ENCODE data around the gene HPS4. TPM values are rescaled to one million over a fixed set of nuclear protein-coding genes. Genes with fewer than 3 reads are reported as not detected.

The HPS4 gene
- total RNA-seq, 2 experiments from 2014 or later: 77.4 to 89.6 TPM

DNA sequence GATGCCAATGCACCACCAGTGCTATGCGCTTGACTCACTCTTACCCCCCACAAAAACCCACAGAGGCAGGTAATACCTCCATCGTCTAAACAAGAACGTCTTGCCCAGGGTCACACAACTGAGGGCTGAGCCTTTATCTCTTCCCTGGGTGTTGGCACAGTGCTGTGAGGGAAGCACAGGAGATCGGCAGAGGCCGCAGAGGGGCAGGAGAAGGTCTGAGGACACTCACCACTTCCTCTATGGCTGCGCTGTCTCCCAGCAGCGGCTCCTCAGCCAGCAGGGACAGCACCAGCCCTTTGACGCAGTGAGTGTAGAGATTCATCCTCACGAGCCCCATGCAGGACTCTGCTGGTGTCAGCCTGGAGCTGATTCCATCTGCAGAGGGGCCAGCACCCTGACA lies 19.9 kb downstream of the HPS4 start:
- Histone ChIP-seq H3K9me3 (ENCODE audit: low read length) (no peaks in the 10 kb centered on the region), H4K20me1 (ENCODE audit: insufficient read depth, low read length) (peaks cover 21% of the 10 kb centered on the region), H3K4me3 (ENCODE audit: low read depth, low read length, poor library complexity, severe bottlenecking) (no peak overlapping the region), H3K9me2 (ENCODE audit: insufficient read depth, low read length) (no peaks in the 10 kb centered on the region), H3K36me3 (ENCODE audit: insufficient read depth, low read length) (peaks cover 99% of the 10 kb centered on the region), H3K27ac (ENCODE audit: low read depth, low read length, poor library complexity, severe bottlenecking) (no peak overlapping the region), H3K79me2 (ENCODE audit: insufficient read depth, low read depth, low read length) (peaks cover 24% of the 10 kb centered on the region), H3K4me2 (ENCODE audit: low read length) (no peak overlapping the region), H2AFZ (ENCODE audit: low read length) (no peak overlapping the region), H3K4me1 (ENCODE audit: insufficient read depth, low read length, poor library complexity, severe bottlenecking) (no peaks in the 10 kb centered on the region)
- POLR2A ChIA-PET: no interaction called here
- no peak for TF ChIP-seq EZH2phosphoT487 (IDR thresholded peaks at IDR 0.05; ENCODE audit: borderline replicate concordance, low read depth, low read length)
- TF ChIP-seq, protein P1, sequence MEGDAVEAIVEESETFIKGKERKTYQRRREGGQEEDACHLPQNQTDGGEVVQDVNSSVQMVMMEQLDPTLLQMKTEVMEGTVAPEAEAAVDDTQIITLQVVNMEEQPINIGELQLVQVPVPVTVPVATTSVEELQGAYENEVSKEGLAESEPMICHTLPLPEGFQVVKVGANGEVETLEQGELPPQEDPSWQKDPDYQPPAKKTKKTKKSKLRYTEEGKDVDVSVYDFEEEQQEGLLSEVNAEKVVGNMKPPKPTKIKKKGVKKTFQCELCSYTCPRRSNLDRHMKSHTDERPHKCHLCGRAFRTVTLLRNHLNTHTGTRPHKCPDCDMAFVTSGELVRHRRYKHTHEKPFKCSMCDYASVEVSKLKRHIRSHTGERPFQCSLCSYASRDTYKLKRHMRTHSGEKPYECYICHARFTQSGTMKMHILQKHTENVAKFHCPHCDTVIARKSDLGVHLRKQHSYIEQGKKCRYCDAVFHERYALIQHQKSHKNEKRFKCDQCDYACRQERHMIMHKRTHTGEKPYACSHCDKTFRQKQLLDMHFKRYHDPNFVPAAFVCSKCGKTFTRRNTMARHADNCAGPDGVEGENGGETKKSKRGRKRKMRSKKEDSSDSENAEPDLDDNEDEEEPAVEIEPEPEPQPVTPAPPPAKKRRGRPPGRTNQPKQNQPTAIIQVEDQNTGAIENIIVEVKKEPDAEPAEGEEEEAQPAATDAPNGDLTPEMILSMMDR (conservative IDR thresholded peaks at IDR 0.05; ENCODE audit: low read length): no peak
- no peak for DNase-seq (ENCODE audit: low spot score)
- CTCF ChIA-PET (ENCODE audit: unreplicated experiment): no interaction called here
- intact Hi-C loops (cut with micrococcal nuclease; ENCODE audit: unreplicated experiment): no loop called here
- BruUV-seq (replicated peaks): no TSS peak

DNA sequence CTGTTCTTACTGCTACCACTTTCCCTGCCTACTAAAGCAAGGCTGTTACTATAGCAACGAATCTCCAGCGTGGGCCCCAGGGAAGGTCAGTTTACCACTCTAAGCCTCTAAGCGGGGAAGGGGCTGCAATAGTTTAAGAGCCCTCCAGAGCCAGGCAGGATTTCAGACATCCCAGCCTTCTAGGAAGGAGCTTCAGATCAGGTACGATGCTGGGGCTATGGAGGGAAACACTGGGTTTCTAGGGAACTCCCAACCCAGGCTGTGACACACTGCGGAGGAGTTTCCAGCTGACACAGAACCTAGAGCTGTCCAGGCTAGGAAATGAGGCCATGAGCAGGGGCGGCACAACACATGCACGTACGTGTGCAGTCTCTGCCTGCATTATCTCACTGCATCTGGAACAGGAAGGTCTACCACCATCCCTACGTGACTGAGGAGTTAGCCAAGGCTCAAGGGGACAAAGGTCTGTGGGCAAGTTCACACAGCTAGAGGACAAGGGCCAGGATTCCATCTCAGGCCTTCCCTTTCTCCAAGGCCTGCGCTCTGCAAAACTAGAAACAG lies 20.4 kb downstream of the HPS4 start:
- Histone ChIP-seq H3K9me2 (ENCODE audit: insufficient read depth, low read length) (no peaks in the 10 kb centered on the region), H3K79me2 (ENCODE audit: insufficient read depth, low read depth, low read length) (peaks cover 24% of the 10 kb centered on the region), H3K9me3 (ENCODE audit: low read length) (no peaks in the 10 kb centered on the region), H4K20me1 (ENCODE audit: insufficient read depth, low read length) (peaks cover 21% of the 10 kb centered on the region), H3K27ac (ENCODE audit: low read depth, low read length, poor library complexity, severe bottlenecking) (no peak overlapping the region), H3K4me2 (ENCODE audit: low read length) (no peak overlapping the region), H3K4me1 (ENCODE audit: insufficient read depth, low read length, poor library complexity, severe bottlenecking) (no peaks in the 10 kb centered on the region), H2AFZ (ENCODE audit: low read length) (no peak overlapping the region), H3K4me3 (ENCODE audit: low read depth, low read length, poor library complexity, severe bottlenecking) (no peak overlapping the region), H3K36me3 (ENCODE audit: insufficient read depth, low read length) (peaks cover 99% of the 10 kb centered on the region)
- intact Hi-C loops (cut with micrococcal nuclease; ENCODE audit: unreplicated experiment): no loop called here
- no TSS peak for BruUV-seq (replicated peaks)
- ChIA-PET CTCF (ENCODE audit: unreplicated experiment) (no interaction called here), POLR2A (no interaction called here)
- no peak for DNase-seq (ENCODE audit: low spot score)
- no peak for TF ChIP-seq EZH2phosphoT487 (IDR thresholded peaks at IDR 0.05; ENCODE audit: borderline replicate concordance, low read depth, low read length)
- TF ChIP-seq, protein P1 (conservative IDR thresholded peaks at IDR 0.05; ENCODE audit: low read length): no peak

DNA sequence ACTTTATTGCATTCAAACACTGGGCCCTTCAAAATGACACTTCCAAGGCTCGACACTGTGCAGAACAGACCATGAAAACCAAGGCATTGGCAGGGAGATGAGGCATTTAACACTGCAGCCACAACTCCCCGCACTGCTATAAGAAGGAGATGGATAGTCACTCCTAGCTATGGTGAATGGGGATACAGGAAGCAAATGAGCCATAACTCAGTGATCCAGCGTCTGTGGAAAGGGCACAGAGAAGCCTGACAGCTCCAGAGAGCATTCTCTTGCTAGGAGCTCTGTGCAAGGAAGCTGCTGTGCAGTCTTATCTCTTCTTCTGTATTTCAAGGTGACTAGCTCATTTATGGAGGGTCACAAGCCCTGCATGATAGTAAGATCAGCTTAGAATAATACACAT lies 20.9 kb downstream of the HPS4 start:
- TF ChIP-seq EZH2phosphoT487 (IDR thresholded peaks at IDR 0.05; ENCODE audit: borderline replicate concordance, low read depth, low read length): no peak
- TF ChIP-seq, protein P1 (conservative IDR thresholded peaks at IDR 0.05; ENCODE audit: low read length): no peak
- CTCF ChIA-PET (ENCODE audit: unreplicated experiment): no interaction called here
- no TSS peak for BruUV-seq (replicated peaks)
- Histone ChIP-seq H2AFZ (ENCODE audit: low read length) (no peak overlapping the region), H3K27ac (ENCODE audit: low read depth, low read length, poor library complexity, severe bottlenecking) (no peak overlapping the region), H3K4me3 (ENCODE audit: low read depth, low read length, poor library complexity, severe bottlenecking) (no peak overlapping the region), H3K9me2 (ENCODE audit: insufficient read depth, low read length) (no peaks in the 10 kb centered on the region), H4K20me1 (ENCODE audit: insufficient read depth, low read length) (peaks cover 21% of the 10 kb centered on the region), H3K9me3 (ENCODE audit: low read length) (no peaks in the 10 kb centered on the region), H3K4me1 (ENCODE audit: insufficient read depth, low read length, poor library complexity, severe bottlenecking) (no peaks in the 10 kb centered on the region), H3K36me3 (ENCODE audit: insufficient read depth, low read length) (peaks cover 100% of the 10 kb centered on the region), H3K79me2 (ENCODE audit: insufficient read depth, low read depth, low read length) (peaks cover 24% of the 10 kb centered on the region), H3K4me2 (ENCODE audit: low read length) (no peak overlapping the region)
- POLR2A ChIA-PET: no interaction called here
- intact Hi-C loops (cut with micrococcal nuclease; ENCODE audit: unreplicated experiment): no loop called here
- DNase-seq (ENCODE audit: low spot score): no peak
